ENCODE measurements around the gene SCN10A. TPM values are rescaled to one million over a fixed set of nuclear protein-coding genes. Genes with fewer than 3 reads are reported as not detected.

The SCN10A gene
- polyA plus RNA-seq, 1 donor = not detected

DNA sequence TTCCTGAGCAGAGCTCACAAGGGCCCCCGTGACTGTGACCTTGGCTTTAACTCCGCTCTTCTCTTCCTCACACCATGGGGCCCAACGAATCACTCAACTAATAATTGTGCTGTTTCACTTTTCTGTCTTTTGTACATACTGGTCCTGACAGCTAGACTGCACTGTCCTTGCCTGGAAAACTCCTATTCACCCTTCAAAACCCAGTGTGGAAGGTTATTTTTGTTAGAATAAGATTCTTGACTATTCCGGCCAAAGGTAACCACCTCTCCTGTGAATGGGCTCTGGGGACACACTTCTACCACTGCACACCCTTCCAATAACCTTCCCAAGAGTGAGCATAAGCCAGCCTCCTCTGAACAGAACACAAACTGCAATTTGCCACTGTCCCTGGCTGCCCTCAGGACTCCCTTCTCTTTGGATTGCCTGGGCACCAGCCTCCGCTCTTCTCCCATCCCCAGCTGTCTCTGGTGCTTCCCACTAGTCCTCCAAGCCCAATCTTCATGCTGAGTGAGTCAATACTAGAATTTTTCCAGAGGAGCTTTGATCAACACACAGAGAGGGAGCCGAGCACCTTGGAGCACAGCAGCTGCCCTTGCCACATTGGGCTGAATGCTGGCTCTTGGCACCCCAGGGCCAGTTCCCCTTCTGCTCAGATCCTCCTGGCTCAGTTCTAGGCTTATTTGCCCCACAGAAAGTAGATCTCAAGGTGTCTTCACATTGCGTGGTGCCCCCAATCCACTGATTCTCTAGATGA lies 168.6 kb downstream of the SCN10A start:
- Histone ChIP-seq H3K27me3 (ENCODE audit: control insufficient read depth, insufficient read depth, low read length) (peaks cover 56% of the 10 kb centered on the region), H3K4me3 (ENCODE audit: low read length) (no peak overlapping the region), H3K9me3 (ENCODE audit: control insufficient read depth, low read depth, low read length) (peaks cover 5% of the 10 kb centered on the region), H3K27ac (ENCODE audit: low read length) (no peak overlapping the region), H3K4me1 (ENCODE audit: control insufficient read depth, insufficient read depth, low read length) (peaks cover 4% of the 10 kb centered on the region), H3K36me3 (ENCODE audit: control insufficient read depth, insufficient read depth, low read length) (no peaks in the 10 kb centered on the region)
- no peak for DNase-seq
- WGBS (ENCODE audit: insufficient coverage, low lambda C conversion rate) = 100% methylated on average over 1 of the region's 7 CpGs

Other genes with a start within 250 kb of the SCN10A start
- 3.5 TPM for gene SCN5A, start 166.5 kb downstream of the SCN10A start, polyA plus RNA-seq
- gene SCN11A, start 235.7 kb upstream of the SCN10A start, polyA plus RNA-seq = 1.1 TPM
- gene WDR48, start 235.8 kb upstream of the SCN10A start, polyA plus RNA-seq = 40.0 TPM